Stimulated activated CD4-positive, alpha-beta T cell treated with anti-CD3 and anti-CD28 coated beads, TNF-alpha, amount 100 ng/mL, for 1 hour (primary cell): Measurements from ENCODE around the gene CD4.
"Not testable (repeated sequence)": the region's sequence is repeated elsewhere in the genome, so short reads cannot be mapped to it uniquely, and the experiment has no call there.

Experiments used
- DNase-seq, 3 donors: peaks; one replicate each; pipeline ENCODE4 v3.0.0-alpha.2; 2020; ENCODE audit warnings: low read depth in 3 of 3, low spot score in 1 of 3

Gene CD4

GRCh38 chr12:6788972-6789924 lies at the start of gene CD4:
CD4 (plus strand) TSS chr12:6789528; CDS start chr12:6800139, 10,611 bp downstream.
- DNase-seq = peak; percentile 38 to 56 (median 52)

- DNase-seq = not testable (repeated sequence)
Measured at GRCh38 chr12:6742080-6742479, 47.2 kb upstream of the CD4 start.

- DNase-seq = no peak
Measured at GRCh38 chr12:6742834-6743233, 46.5 kb upstream of the CD4 start.

GRCh38 chr12:6743300-6743699 lies 46.0 kb upstream of the CD4 start:
- not testable (repeated sequence) for DNase-seq

- no peak for DNase-seq
Measured at GRCh38 chr12:6745741-6746525, 43.4 kb upstream of the CD4 start.

GRCh38 chr12:6747216-6747615 lies 42.1 kb upstream of the CD4 start:
- DNase-seq = no peak

- no peak for DNase-seq
Measured at GRCh38 chr12:6748761-6749160, 40.6 kb upstream of the CD4 start.

GRCh38 chr12:6750506-6750905 lies 38.8 kb upstream of the CD4 start:
- DNase-seq = no peak

GRCh38 chr12:6751767-6752166 lies 37.6 kb upstream of the CD4 start:
- DNase-seq = no peak

GRCh38 chr12:6752167-6752920 lies 37.0 kb upstream of the CD4 start:
- no peak for DNase-seq

GRCh38 chr12:6752921-6753771 lies 36.2 kb upstream of the CD4 start, which contains the start of gene MLF2:
MLF2 (minus strand) TSS chr12:6753141; CDS start chr12:6752334, 807 bp downstream.
- DNase-seq = peak; percentile 93 to 95 (median 95)

- DNase-seq = no peak
Measured at GRCh38 chr12:6753772-6754356, 35.5 kb upstream of the CD4 start.

- DNase-seq = no peak
Measured at GRCh38 chr12:6754411-6754810, 34.9 kb upstream of the CD4 start.

- DNase-seq = no peak
Measured at GRCh38 chr12:6757028-6757690, 32.2 kb upstream of the CD4 start.

GRCh38 chr12:6758506-6759095 lies 30.7 kb upstream of the CD4 start:
- DNase-seq = no peak

GRCh38 chr12:6759741-6760140 lies 29.6 kb upstream of the CD4 start:
- DNase-seq = no peak

- DNase-seq = no peak
Measured at GRCh38 chr12:6763380-6763779, 25.9 kb upstream of the CD4 start.

GRCh38 chr12:6764011-6764828 lies 25.1 kb upstream of the CD4 start:
- DNase-seq = no peak
